H1 (cell line): ENCODE data around the gene SLC37A2. TPM values are rescaled to one million over a fixed set of nuclear protein-coding genes. Genes with fewer than 3 reads are reported as not detected.
A peak's percentile ranks its signal among the peaks of the same experiment; 100 is the strongest.

Experiments
- CTCF ChIA-PET: fragments of 300-600 bp; sonication (Branson Sonifier 250); formaldehyde crosslinking; loops from one replicate; lab custom pipeline; 2021; ENCODE audit not compliant: partially characterized antibody; lab: Charles Lee
- POLR2A ChIA-PET: fragments of 300-600 bp; sonication (Branson Sonifier 250); formaldehyde crosslinking; loops from one replicate; lab custom pipeline; 2021; ENCODE audit warnings: inconsistent platforms; ENCODE audit not compliant: partially characterized antibody; lab: Charles Lee
- DNase-seq, 2 experiments: peaks; one replicate each; pipeline versions ENCODE4 v3.0.0 to v3.0.0-alpha.2; 2010 to 2022; ENCODE audit warnings: low spot score in 2 of 2, low read depth in 1 of 2, mixed read lengths in 1 of 2
- FAIRE-seq: peaks from 2 replicates; lab custom pipeline; 2011; peaks lifted over from hg19 to GRCh38; lab: Jason Lieb, UNC
- H2AFZ ChIP-seq: 2 replicates; pipeline ENCODE4 v1.8.1; 2012; ENCODE audit warnings: low read length, inconsistent platforms
- H2AK5ac ChIP-seq: 2 replicates; pipeline ENCODE4 v1.6.1; 2013; ENCODE audit warnings: low read depth, low read length
- H2BK120ac ChIP-seq: replicated peaks from 2 replicates; pipeline ENCODE3; 2013; ENCODE audit warnings: low read depth, low read length, inconsistent platforms
- H2BK12ac ChIP-seq: 2 replicates; pipeline ENCODE4 v1.6.1; 2013; ENCODE audit warnings: low read depth, low read length
- H2BK15ac ChIP-seq: 2 replicates; pipeline ENCODE4 v1.6.1; 2013; ENCODE audit warnings: low read length
- H2BK20ac ChIP-seq: 2 replicates; pipeline ENCODE4 v1.6.1; 2013; ENCODE audit warnings: low read length
- H2BK5ac ChIP-seq: 2 replicates; pipeline ENCODE4 v1.6.1; 2013; ENCODE audit warnings: low read depth, low read length
- H3K14ac ChIP-seq: 2 replicates; pipeline ENCODE4 v1.6.1; 2013; ENCODE audit warnings: inconsistent platforms; ENCODE audit not compliant: insufficient read length
- H3K18ac ChIP-seq: 2 replicates; pipeline ENCODE4 v1.6.1; 2013; ENCODE audit warnings: low read length; ENCODE audit errors: extremely low read depth
- H3K23ac ChIP-seq: 2 replicates; pipeline ENCODE4 v1.6.1; 2013; ENCODE audit warnings: inconsistent platforms; ENCODE audit not compliant: insufficient read length
- H3K23me2 ChIP-seq: 2 replicates; pipeline ENCODE4 v1.6.1; 2013; ENCODE audit warnings: low read depth, low read length
- H3K27ac ChIP-seq: 2 replicates; pipeline ENCODE4 v1.6.1; 2011; ENCODE audit warnings: low read depth, low read length, inconsistent platforms
- H3K27me3 ChIP-seq, 4 experiments: replicated peaks in 1 of 4; 1 replicate in 1 of 4; 2 replicates in 3 of 4; pipeline versions ENCODE4 v1.6.1 to v1.8.1; 2011 to 2013; ENCODE audit warnings: low read length in 3 of 4, mild to moderate bottlenecking in 3 of 4, inconsistent platforms in 2 of 4, mixed read lengths in 2 of 4, moderate library complexity in 1 of 4; ENCODE audit not compliant: control insufficient read depth in 3 of 4, insufficient read depth in 3 of 4; ENCODE audit errors: extremely low read depth in 1 of 4
- H3K36me3 ChIP-seq, 4 experiments: 2 replicates each; pipeline versions ENCODE4 v1.6.1 to v1.8.1; 2011 to 2013; ENCODE audit warnings: mild to moderate bottlenecking in 4 of 4, low read length in 3 of 4, moderate library complexity in 2 of 4, control low read depth in 1 of 4, inconsistent platforms in 1 of 4; ENCODE audit not compliant: insufficient read depth in 4 of 4, control insufficient read depth in 2 of 4
- H3K4ac ChIP-seq: replicated peaks from 2 replicates; pipeline ENCODE3; 2013; ENCODE audit warnings: low read length, low read depth, mixed read lengths, inconsistent platforms; ENCODE audit not compliant: insufficient read length
- H3K4me1 ChIP-seq, 4 experiments: replicated peaks in 1 of 4; 1 replicate in 1 of 4; 2 replicates in 3 of 4; pipeline versions ENCODE4 v1.6.1 to v1.8.1; 2011 to 2013; ENCODE audit warnings: low read length in 3 of 4, inconsistent platforms in 2 of 4, mixed read lengths in 1 of 4; ENCODE audit not compliant: insufficient read depth in 4 of 4, control insufficient read depth in 3 of 4
- H3K4me2 ChIP-seq, 2 experiments: 2 replicates each; pipeline versions ENCODE4 v1.6.1 to v1.8.1; 2011 to 2013; ENCODE audit warnings: low read depth in 2 of 2, low read length in 2 of 2, control low read depth in 1 of 2, inconsistent platforms in 1 of 2, mild to moderate bottlenecking in 1 of 2; ENCODE audit not compliant: insufficient read depth in 1 of 2
- H3K4me3 ChIP-seq, 4 experiments: fragments of 200-600, 300-600 bp in 1 of 4; sonication (generic), shearing (Covaris generic), sonication (Bioruptor Twin) in 1 of 4; 2 replicates each; pipeline versions ENCODE4 v1.5.1 to v1.8.1; 2011 to 2016; ENCODE audit warnings: low read length in 4 of 4, low read depth in 3 of 4, control low read depth in 2 of 4, inconsistent platforms in 2 of 4, mild to moderate bottlenecking in 2 of 4, mixed read lengths in 1 of 4, moderate library complexity in 1 of 4; ENCODE audit not compliant: insufficient read depth in 2 of 4; ENCODE audit errors: extremely low read depth in 1 of 4
- H3K56ac ChIP-seq: replicated peaks from 2 replicates; pipeline ENCODE3; 2013; ENCODE audit warnings: low read depth, mild to moderate bottlenecking, mixed read lengths, low read length, inconsistent platforms; ENCODE audit not compliant: insufficient read length
- H3K79me1 ChIP-seq: 2 replicates; pipeline ENCODE4 v1.6.1; 2013; ENCODE audit warnings: low read depth, low read length, control low read depth
- H3K79me2 ChIP-seq, 2 experiments: 2 replicates each; pipeline versions ENCODE4 v1.6.1 to v1.8.1; 2012 to 2013; ENCODE audit warnings: low read length in 2 of 2, mild to moderate bottlenecking in 2 of 2, inconsistent platforms in 1 of 2; ENCODE audit not compliant: insufficient read depth in 2 of 2, control insufficient read depth in 1 of 2
- H3K9ac ChIP-seq, 4 experiments: replicated peaks in 1 of 4; 1 replicate in 1 of 4; 2 replicates in 3 of 4; pipeline versions ENCODE4 v1.6.1 to v1.8.1; 2011 to 2013; ENCODE audit warnings: low read depth in 3 of 4, low read length in 3 of 4, control low read depth in 2 of 4, mild to moderate bottlenecking in 2 of 4, moderate library complexity in 2 of 4, inconsistent platforms in 1 of 4; ENCODE audit errors: extremely low read depth in 1 of 4
- H3K9me3 ChIP-seq, 2 experiments: 2 replicates each; pipeline versions ENCODE4 v1.6.1 to v1.8.1; 2012 to 2013; ENCODE audit warnings: mild to moderate bottlenecking in 2 of 2, moderate library complexity in 2 of 2, control low read depth in 1 of 2, inconsistent platforms in 1 of 2, low read depth in 1 of 2, low read length in 1 of 2, mixed read lengths in 1 of 2; ENCODE audit not compliant: insufficient read depth in 2 of 2
- H4K20me1 ChIP-seq, 2 experiments: replicated peaks in 1 of 2; 2 replicates each; pipeline versions ENCODE3 to v1.8.1; 2011 to 2013; ENCODE audit warnings: inconsistent platforms in 2 of 2, low read length in 2 of 2, mild to moderate bottlenecking in 1 of 2; ENCODE audit not compliant: insufficient read depth in 2 of 2, control insufficient read depth in 1 of 2
- H4K5ac ChIP-seq: 2 replicates; pipeline ENCODE4 v1.6.1; 2013; ENCODE audit warnings: low read length, low read depth, mixed read lengths, inconsistent platforms; ENCODE audit not compliant: insufficient read length
- H4K8ac ChIP-seq: 2 replicates; pipeline ENCODE4 v1.8.0; 2013; ENCODE audit warnings: mild to moderate bottlenecking, moderate library complexity, low read length, inconsistent platforms; ENCODE audit not compliant: insufficient read depth; ENCODE audit errors: extremely low read depth
- H4K91ac ChIP-seq: replicated peaks from 2 replicates; pipeline ENCODE3; 2013; ENCODE audit warnings: low read length, mixed read lengths, inconsistent platforms; ENCODE audit not compliant: insufficient read length
- POLR2A ChIP-seq, 2 experiments: IDR thresholded peaks; 1 replicate in 1 of 2; 2 replicates in 1 of 2; pipeline ENCODE4 v1.6.1; 2011; ENCODE audit warnings: low read depth in 2 of 2, low read length in 2 of 2, mild to moderate bottlenecking in 2 of 2; ENCODE audit errors: control extremely low read depth in 1 of 2
- RAD21 ChIP-seq, 2 experiments: IDR thresholded peaks in 1 of 2; conservative IDR thresholded peaks in 1 of 2; 2 replicates each; pipeline ENCODE4 v1.6.1; 2011; ENCODE audit warnings: low read depth in 2 of 2, low read length in 2 of 2, improper control_type of control experiment in 1 of 2, inconsistent platforms in 1 of 2, mild to moderate bottlenecking in 1 of 2, moderate library complexity in 1 of 2
- WGBS, 2 experiments: shearing (Covaris generic) in 1 of 2; methylation state at CpG; one replicate each; pipeline versions ENCODE4 v1.1.6 to v1.1.7; 2013 to 2015; ENCODE audit warnings: low lambda C conversion rate in 2 of 2, mixed read lengths in 2 of 2, inconsistent platforms in 1 of 2, low coverage in 1 of 2, missing lambda C conversion rate in 1 of 2; ENCODE audit not compliant: insufficient replicate concordance in 2 of 2, insufficient coverage in 1 of 2, insufficient read length in 1 of 2; ENCODE audit errors: extremely low coverage in 1 of 2, missing lambda C conversion rate in 1 of 2; 5-methylcytosine and 5-hydroxymethylcytosine counted together
- polyA plus RNA-seq, 7 experiments: library from polyadenylated mRNA; depleted of rRNA in 3 of 7; stranded (reverse) in 5 of 7; unstranded in 2 of 7; fragments of >200 nt in 5 of 7; fragments of 200-250 nt in 2 of 7; gene quantifications; 1 replicate in 5 of 7; 2 replicates in 1 of 7; 4 replicates in 1 of 7; pipeline versions ENCODE4 v1.2.1 to v1.2.3, GENCODE V29; 2011 to 2013; ENCODE audit warnings: missing spikeins in 2 of 7, mixed read lengths in 2 of 7
- total RNA-seq: library from RNA; stranded (reverse); fragmentation: NEBNext Ultra II Directional; extraction: Animal tissue kit (Norgen Biotek cat#: 25700); gene quantifications from 2 replicates; pipeline ENCODE4 v1.2.1, GENCODE V29; 2021
- TF ChIP-seq, protein P1 (sequence below), 3 experiments: IDR thresholded peaks; 1 replicate in 2 of 3; 2 replicates in 1 of 3; pipeline versions ENCODE4 v1.5.1 to v1.6.1; 2011; ENCODE audit warnings: low read length in 3 of 3, mild to moderate bottlenecking in 3 of 3, inconsistent platforms in 2 of 3, low read depth in 1 of 3, moderate library complexity in 1 of 3; ENCODE audit not compliant: insufficient read depth in 1 of 3; ENCODE audit errors: control extremely low read depth in 1 of 3

The SLC37A2 gene
- total and polyA plus RNA-seq, 2 of the 8 experiments (the other 6 are each of a cell fraction or from before 2014, with no cell fraction given) = 1.3 to 1.9 TPM

DNA sequence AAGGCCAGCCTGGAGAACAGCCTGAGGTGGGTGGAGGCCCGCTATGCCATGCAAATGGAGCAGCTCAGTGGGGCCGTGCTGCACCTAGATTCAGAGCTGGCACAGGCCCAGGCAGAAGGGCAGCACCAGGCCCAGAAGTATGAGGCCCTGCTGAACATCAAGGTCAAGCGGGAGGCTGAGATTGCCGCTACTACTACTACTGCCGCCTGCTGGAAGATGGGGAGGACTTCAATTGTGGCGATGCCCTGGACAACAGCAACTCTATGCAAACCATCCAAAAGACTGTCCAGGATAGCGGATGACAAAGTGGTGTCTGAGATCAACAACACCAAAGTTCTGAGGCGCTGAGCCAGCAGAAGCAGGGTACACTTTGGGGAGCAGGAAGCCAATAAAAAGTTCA is 51.4 kb downstream of the SLC37A2 start:
- Histone ChIP-seq H2AFZ (0 out of 2 replicates have a peak overlapping the region, but pooled peaks have one; percentile 15), H3K4me2 (no peak overlapping the region), H3K9me3 (no peaks in the 10 kb centered on the region), H3K4ac (no peak overlapping the region), H3K23ac (no peak overlapping the region), H3K79me1 (no peaks in the 10 kb centered on the region; the same call in 1 of the 2 replicates), H4K5ac (no peak overlapping the region), H2BK5ac (no peak overlapping the region), H3K18ac (no peak overlapping the region), H2BK15ac (no peak overlapping the region), H3K23me2 (peaks cover 3% of the 10 kb centered on the region; the same call in 1 of the 2 replicates), H3K4me3 (no peak overlapping the region), H4K91ac (no peak overlapping the region), H3K14ac (no peak overlapping the region), H3K56ac (no peak overlapping the region), H2BK120ac (no peak overlapping the region), H3K27ac (no peak overlapping the region), H2BK20ac (no peak overlapping the region), H2AK5ac (no peak overlapping the region), H2BK12ac (no peak overlapping the region), H4K8ac (no peak overlapping the region), H3K36me3 (no peaks in the 10 kb centered on the region), H3K9ac (no peak overlapping the region), H3K4me1 (peaks cover 2 to 6% (median 3%) of the 10 kb centered on the region in 4 experiments; a peak in 3 of 7 replicates), H4K20me1 (no peaks in the 10 kb centered on the region), H3K79me2 (peaks cover 0 to 12% of the 10 kb centered on the region in 2 experiments; a peak in 2 of 4 replicates), H3K27me3 (peaks cover 0 to 2% (median 1%) of the 10 kb centered on the region in 4 experiments; a peak in 3 of 7 replicates)
- WGBS, 2 experiments = 48% methylated on average over 8 of the region's 8 CpGs; no CpG with 5 or more reads in 1 of the 2 experiments
- TF ChIP-seq RAD21 (IDR thresholded peaks at IDR 0.05 in 1 of 2, conservative IDR thresholded peaks at IDR 0.05 in 1 of 2; ENCODE audit: low read depth in 2 of 2, low read length in 2 of 2) (peak; percentile 52 to 69), POLR2A (IDR thresholded peaks at IDR 0.05; ENCODE audit: control extremely low read depth in 1 of 2, low read depth in 2 of 2, low read length in 2 of 2) (no peak)
- TF ChIP-seq, protein P1, sequence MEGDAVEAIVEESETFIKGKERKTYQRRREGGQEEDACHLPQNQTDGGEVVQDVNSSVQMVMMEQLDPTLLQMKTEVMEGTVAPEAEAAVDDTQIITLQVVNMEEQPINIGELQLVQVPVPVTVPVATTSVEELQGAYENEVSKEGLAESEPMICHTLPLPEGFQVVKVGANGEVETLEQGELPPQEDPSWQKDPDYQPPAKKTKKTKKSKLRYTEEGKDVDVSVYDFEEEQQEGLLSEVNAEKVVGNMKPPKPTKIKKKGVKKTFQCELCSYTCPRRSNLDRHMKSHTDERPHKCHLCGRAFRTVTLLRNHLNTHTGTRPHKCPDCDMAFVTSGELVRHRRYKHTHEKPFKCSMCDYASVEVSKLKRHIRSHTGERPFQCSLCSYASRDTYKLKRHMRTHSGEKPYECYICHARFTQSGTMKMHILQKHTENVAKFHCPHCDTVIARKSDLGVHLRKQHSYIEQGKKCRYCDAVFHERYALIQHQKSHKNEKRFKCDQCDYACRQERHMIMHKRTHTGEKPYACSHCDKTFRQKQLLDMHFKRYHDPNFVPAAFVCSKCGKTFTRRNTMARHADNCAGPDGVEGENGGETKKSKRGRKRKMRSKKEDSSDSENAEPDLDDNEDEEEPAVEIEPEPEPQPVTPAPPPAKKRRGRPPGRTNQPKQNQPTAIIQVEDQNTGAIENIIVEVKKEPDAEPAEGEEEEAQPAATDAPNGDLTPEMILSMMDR (IDR thresholded peaks at IDR 0.05; ENCODE audit: control extremely low read depth in 1 of 3, insufficient read depth in 1 of 3, low read depth in 1 of 3, low read length in 3 of 3) = peak; percentile 75 to 81 (median 78)
- CTCF ChIA-PET = interaction anchor here (0.6 to 13.5 kb wide), 33 partner anchors 9 to 355 kb away, joined by 3 to 247 read pairs (median 3); partner anchors contain the start of genes CCDC15 and SLC37A2
- DNase-seq (peak in 1 of 2 experiments; percentile 65), FAIRE-seq (peak; percentile 7)
- POLR2A ChIA-PET = interaction anchor here (1.3 kb wide), 1 partner anchor 26 kb away, joined by 3 read pairs; no protein-coding TSS in a partner anchor
